ENCODE data around the gene DOCK7. TPM values are rescaled to one million over a fixed set of nuclear protein-coding genes. Genes with fewer than 3 reads are reported as not detected.

DOCK7 gene
- total RNA-seq, 4 donors from 2014 or later, result 34.1 to 47.7 (median 42.1) TPM

- 67 to 68% methylated on average over 4 of the region's 4 CpGs for WGBS, 2 donors
- intact Hi-C loops (cut with DNase I), result no loop called here
- H3K9me3 ChIP-seq, result no peaks in the 10 kb centered on the region
- H3K27ac ChIP-seq, result no peak overlapping the region
- peaks cover 3 to 4% of the 10 kb centered on the region in 2 donors for H3K36me3 ChIP-seq
- peaks cover 25 to 26% of the 10 kb centered on the region in 2 donors for H3K4me1 ChIP-seq
- H3K27me3 ChIP-seq, result no peaks in the 10 kb centered on the region
- TF ChIP-seq POLR2A (IDR thresholded peaks at IDR 0.05), result no peak
- no peak for TF ChIP-seq CTCF (IDR thresholded peaks at IDR 0.05)
- H3K4me3 ChIP-seq (replicated peaks in 1 of 3), result no peak overlapping the region
- no peak for DNase-seq
Measured at GRCh38 chr1:62439652-62440371, 248.4 kb downstream of the DOCK7 start.

- DNase-seq, result no peak
- WGBS, 2 donors, result 1 to 2% methylated on average over 7 of the region's 7 CpGs
- Histone ChIP-seq H3K27me3 (no peaks in the 10 kb centered on the region), H3K4me3 (replicated peaks in 1 of 3) (peak overlapping the region; percentile 28 to 90 (median 69)), H3K9me3 (no peaks in the 10 kb centered on the region), H3K27ac (no peak overlapping the region), H3K4me1 (peaks cover 25 to 26% of the 10 kb centered on the region in 2 donors), H3K36me3 (peaks cover 0 to 2% of the 10 kb centered on the region in 2 donors)
- intact Hi-C loops (cut with DNase I), result no loop called here
- no peak for TF ChIP-seq CTCF (IDR thresholded peaks at IDR 0.05)
- no peak for TF ChIP-seq POLR2A (IDR thresholded peaks at IDR 0.05)
Measured at GRCh38 chr1:62438163-62438562, 250.0 kb downstream of the DOCK7 start.

GRCh38 chr1:62437273-62437940 is 250.8 kb downstream of the DOCK7 start:
- no peaks in the 10 kb centered on the region for H3K27me3 ChIP-seq
- 1% methylated on average over 14 to 66 of the region's 68 CpGs for WGBS, 2 donors
- DNase-seq, result peak in 1 of 2 donors; percentile 50
- intact Hi-C loops (cut with DNase I), result no loop called here
- H3K27ac ChIP-seq, result peak overlapping the region; percentile 90 to 96 (median 92)
- peaks cover 25 to 26% of the 10 kb centered on the region in 2 donors for H3K4me1 ChIP-seq
- H3K36me3 ChIP-seq, result no peaks in the 10 kb centered on the region
- no peaks in the 10 kb centered on the region for H3K9me3 ChIP-seq
- TF ChIP-seq POLR2A (IDR thresholded peaks at IDR 0.05) (no peak), CTCF (IDR thresholded peaks at IDR 0.05) (no peak)
- H3K4me3 ChIP-seq (replicated peaks in 1 of 3), result peak overlapping the region; percentile 28 to 90 (median 69)

- Histone ChIP-seq H3K9me3 (no peaks in the 10 kb centered on the region), H3K4me3 (replicated peaks in 1 of 3) (peak within 1 kb of the TSS; percentile 69 to 90 (median 79)), H3K4me1 (peaks cover 25 to 26% of the 10 kb centered on the region in 2 donors), H3K36me3 (no peaks in the 10 kb centered on the region), H3K27me3 (no peaks in the 10 kb centered on the region), H3K27ac (peak within 1 kb of the TSS; percentile 92 to 96 (median 94))
- TF ChIP-seq POLR2A (IDR thresholded peaks at IDR 0.05) (peak in 1 of 2 donors; percentile 44), CTCF (IDR thresholded peaks at IDR 0.05) (no peak)
- intact Hi-C loops (cut with DNase I), result no loop called here
- 0 to 1% methylated on average over 3 to 33 of the region's 76 CpGs for WGBS, 2 donors
- peak; percentile 99 for DNase-seq
Measured at GRCh38 chr1:62436466-62437272, 251.5 kb downstream of the DOCK7 start, which contains the start of gene USP1. Gene USP1 (plus strand): TSS chr1:62437049. CDS start chr1:62439868, 2,819 bp downstream.
